Testis (tissue), 2 donors: ENCODE measurements around the gene ARMH4.

Experiments used
- POLR2A ChIP-seq: fragments of 450-650 bp; IDR thresholded peaks from one replicate; pipeline ENCODE4 v1.6.1; 2017; ENCODE audit warnings: antibody characterized with exemption, mild to moderate bottlenecking, moderate library complexity
- TF ChIP-seq, protein P1 (sequence below), 3 experiments: fragments of 450-650 bp in 2 of 3; fragments of 200-600 bp in 1 of 3; sonication (generic) in 1 of 3; IDR thresholded peaks; one replicate each; pipeline ENCODE4 v1.5.1; 2016 to 2019; ENCODE audit warnings: antibody characterized with exemption in 3 of 3, mild to moderate bottlenecking in 2 of 3, moderate library complexity in 1 of 3

DNA sequence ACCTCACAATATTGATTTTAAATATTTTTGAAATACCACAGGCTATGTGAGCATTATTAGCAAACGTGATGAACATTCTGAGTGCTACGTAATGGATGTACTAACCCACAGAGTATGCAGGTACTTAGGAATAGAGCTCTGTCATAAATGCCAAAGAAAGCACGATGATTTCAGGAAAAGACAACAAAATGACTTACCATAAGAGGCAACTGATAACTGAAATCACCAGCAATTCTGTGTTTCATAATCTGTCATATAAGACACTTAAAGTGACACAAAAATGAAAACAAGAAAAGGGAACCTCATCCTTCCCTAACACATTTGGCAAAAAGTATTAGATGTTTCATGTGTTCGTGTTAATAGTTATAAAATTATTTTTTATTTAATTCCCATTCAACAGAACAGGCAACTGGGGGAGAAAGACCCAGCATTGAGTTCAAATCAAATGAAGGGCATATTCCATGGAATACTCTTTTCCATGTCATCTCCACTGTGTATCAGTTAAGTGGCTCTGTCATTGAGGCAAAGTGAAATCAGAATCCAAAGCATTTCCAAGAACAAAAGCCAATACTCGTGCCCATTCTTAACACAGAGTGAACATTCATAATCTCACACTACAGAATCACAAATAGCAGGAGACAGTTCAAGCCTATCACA, 30.4 kb downstream of the ARMH4 start:
- TF ChIP-seq, protein P1, sequence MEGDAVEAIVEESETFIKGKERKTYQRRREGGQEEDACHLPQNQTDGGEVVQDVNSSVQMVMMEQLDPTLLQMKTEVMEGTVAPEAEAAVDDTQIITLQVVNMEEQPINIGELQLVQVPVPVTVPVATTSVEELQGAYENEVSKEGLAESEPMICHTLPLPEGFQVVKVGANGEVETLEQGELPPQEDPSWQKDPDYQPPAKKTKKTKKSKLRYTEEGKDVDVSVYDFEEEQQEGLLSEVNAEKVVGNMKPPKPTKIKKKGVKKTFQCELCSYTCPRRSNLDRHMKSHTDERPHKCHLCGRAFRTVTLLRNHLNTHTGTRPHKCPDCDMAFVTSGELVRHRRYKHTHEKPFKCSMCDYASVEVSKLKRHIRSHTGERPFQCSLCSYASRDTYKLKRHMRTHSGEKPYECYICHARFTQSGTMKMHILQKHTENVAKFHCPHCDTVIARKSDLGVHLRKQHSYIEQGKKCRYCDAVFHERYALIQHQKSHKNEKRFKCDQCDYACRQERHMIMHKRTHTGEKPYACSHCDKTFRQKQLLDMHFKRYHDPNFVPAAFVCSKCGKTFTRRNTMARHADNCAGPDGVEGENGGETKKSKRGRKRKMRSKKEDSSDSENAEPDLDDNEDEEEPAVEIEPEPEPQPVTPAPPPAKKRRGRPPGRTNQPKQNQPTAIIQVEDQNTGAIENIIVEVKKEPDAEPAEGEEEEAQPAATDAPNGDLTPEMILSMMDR (IDR thresholded peaks at IDR 0.05), result no peak
- no peak for TF ChIP-seq POLR2A
